Tibial nerve (tissue), 4 donors: Measurements from ENCODE around the gene HDDC3.

Experiments used
- EP300 ChIP-seq, 2 donors: sonication (generic); formaldehyde crosslinking; IDR thresholded peaks; one replicate each; pipeline ENCODE4 v1.6.1; 2017; ENCODE audit warnings: antibody characterized with exemption in 2 of 2, mild to moderate bottlenecking in 1 of 2
- POLR2A ChIP-seq, 2 donors: fragments of 450-650 bp; IDR thresholded peaks; one replicate each; pipeline ENCODE4 v1.6.1; 2017; ENCODE audit warnings: antibody characterized with exemption in 2 of 2, mild to moderate bottlenecking in 2 of 2, moderate library complexity in 2 of 2
- TF ChIP-seq, protein P1 (sequence below), 5 experiments: fragments of 200-600 bp in 3 of 5; fragments of 450-650 bp in 2 of 5; sonication (generic) in 3 of 5; IDR thresholded peaks; one replicate each; pipeline ENCODE4 v1.5.1; 2016 to 2019; ENCODE audit warnings: antibody characterized with exemption in 5 of 5, mild to moderate bottlenecking in 3 of 5, moderate library complexity in 2 of 5

GRCh38 chr15:90889313-90889730 lies 43.0 kb downstream of the HDDC3 start:
- TF ChIP-seq, protein P1, sequence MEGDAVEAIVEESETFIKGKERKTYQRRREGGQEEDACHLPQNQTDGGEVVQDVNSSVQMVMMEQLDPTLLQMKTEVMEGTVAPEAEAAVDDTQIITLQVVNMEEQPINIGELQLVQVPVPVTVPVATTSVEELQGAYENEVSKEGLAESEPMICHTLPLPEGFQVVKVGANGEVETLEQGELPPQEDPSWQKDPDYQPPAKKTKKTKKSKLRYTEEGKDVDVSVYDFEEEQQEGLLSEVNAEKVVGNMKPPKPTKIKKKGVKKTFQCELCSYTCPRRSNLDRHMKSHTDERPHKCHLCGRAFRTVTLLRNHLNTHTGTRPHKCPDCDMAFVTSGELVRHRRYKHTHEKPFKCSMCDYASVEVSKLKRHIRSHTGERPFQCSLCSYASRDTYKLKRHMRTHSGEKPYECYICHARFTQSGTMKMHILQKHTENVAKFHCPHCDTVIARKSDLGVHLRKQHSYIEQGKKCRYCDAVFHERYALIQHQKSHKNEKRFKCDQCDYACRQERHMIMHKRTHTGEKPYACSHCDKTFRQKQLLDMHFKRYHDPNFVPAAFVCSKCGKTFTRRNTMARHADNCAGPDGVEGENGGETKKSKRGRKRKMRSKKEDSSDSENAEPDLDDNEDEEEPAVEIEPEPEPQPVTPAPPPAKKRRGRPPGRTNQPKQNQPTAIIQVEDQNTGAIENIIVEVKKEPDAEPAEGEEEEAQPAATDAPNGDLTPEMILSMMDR (IDR thresholded peaks at IDR 0.05) = no peak
- TF ChIP-seq POLR2A (IDR thresholded peaks at IDR 0.05) (no peak), EP300 (IDR thresholded peaks at IDR 0.05) (no peak)
